Heart left ventricle (tissue), 13 donors: ENCODE results near the gene KLHL35.

Experiments
- CTCF ChIP-seq, 12 donors: fragments of 200-600 bp; sonication (generic) in 4 of 12; IDR thresholded peaks; one replicate each; pipeline versions ENCODE4 v1.5.0 to v1.8.0; 2018 to 2022; ENCODE audit warnings: antibody characterized with exemption in 12 of 12, mild to moderate bottlenecking in 5 of 12
- POLR2A ChIP-seq, 2 donors: fragments of 450-650 bp; IDR thresholded peaks; one replicate each; pipeline ENCODE4 v1.6.1; 2017; ENCODE audit warnings: antibody characterized with exemption in 2 of 2, mild to moderate bottlenecking in 2 of 2, moderate library complexity in 2 of 2
- donor health status: ischemic (EF 13 %, LVEDD 7.1; RV severe dilation, severe dysfunction).
- donor health status: DM: no; HTN: yes; CAD: no.
- donor health status: DM: no; HTN: no; CAD: no.
- donor health status: ischemic (EF 25% LVEDD 6.9; RV normal size, moderate dysfunction).
- donor health status: ischemic (EF 25% LVEDD 5.7; RV mildly dilated, moderate dysfunction).
- donor health status: ischemic (EF 35%, LVEDD 5.7; RV mildly dilated, moderate dysfunction).
- donor health status: nonischemic (EF 11% LVEDD 7.7; RV severe dilation, severe dysfunction).
- donor health status: DM: yes; HTN: yes; CAD: no.
- donor health status: PGD.
- donor health status: ischemic (EF 29% LVEDD 5.4; RV normal size, mild dysfunction).
- donor health status: nonischemic (EF 23%, LVEDD 6.1; RV moderate dilation, normal function).

GRCh38 chr11:75394085-75394840 is 38.7 kb downstream of the KLHL35 start:
- TF ChIP-seq CTCF (IDR thresholded peaks at IDR 0.05) (no peak), POLR2A (IDR thresholded peaks at IDR 0.05) (no peak)
